ENCODE measurements around the gene EPC1.
"Not testable (repeated sequence)": the region's sequence is repeated elsewhere in the genome, so short reads cannot be mapped to it uniquely, and the experiment has no call there.

EPC1 gene

DNA sequence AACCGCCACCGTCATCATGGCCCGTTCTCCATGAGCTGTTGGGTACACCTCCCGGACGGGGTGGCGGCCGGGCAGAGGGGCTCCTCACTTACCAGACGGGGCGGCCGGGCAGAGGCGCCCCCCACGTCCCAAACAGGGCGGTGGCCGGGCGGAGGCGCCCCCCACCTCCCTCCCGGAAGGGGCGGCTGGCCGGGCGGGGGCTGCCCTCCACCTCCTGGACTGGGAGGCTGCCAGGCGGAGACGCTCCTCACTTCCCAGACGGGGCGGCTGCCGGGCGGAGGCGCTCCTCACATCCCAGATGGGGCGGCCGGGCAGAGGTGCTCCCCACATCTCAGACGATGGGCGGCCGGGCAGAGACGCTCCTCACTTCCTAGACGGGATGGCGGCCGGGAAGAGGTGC lies 113.6 kb downstream of the EPC1 start:
- not testable (repeated sequence) for H2BK5ac ChIP-seq (ENCODE audit: low read length); H3K9me3 ChIP-seq (replicated peaks in 1 of 2; ENCODE audit: control insufficient read depth in 2 of 2, insufficient read depth in 1 of 2, low read depth in 1 of 2, low read length in 2 of 2); H3K27ac ChIP-seq (replicated peaks; ENCODE audit: low read length); H3K9ac ChIP-seq (ENCODE audit: low read depth, low read length, poor library complexity); H3K27me3 ChIP-seq (ENCODE audit: control insufficient read depth in 3 of 3, insufficient read depth in 3 of 3, low read depth in 1 of 3, low read length in 3 of 3); H3K36me3 ChIP-seq (replicated peaks in 1 of 2; ENCODE audit: control insufficient read depth in 2 of 2, insufficient read depth in 2 of 2, low read length in 2 of 2); DNase-seq (ENCODE audit: low spot score); H3K14ac ChIP-seq (ENCODE audit: low read length); H3K4ac ChIP-seq (ENCODE audit: low read length); H2BK15ac ChIP-seq (ENCODE audit: low read length); H3K4me2 ChIP-seq (ENCODE audit: insufficient read depth, low read length, poor library complexity, severe bottlenecking); H2BK12ac ChIP-seq (ENCODE audit: low read length); H3K79me1 ChIP-seq (ENCODE audit: low read depth, low read length); H4K91ac ChIP-seq (ENCODE audit: low read depth, low read length, poor library complexity); H2AFZ ChIP-seq (ENCODE audit: low read length); H2AK5ac ChIP-seq (ENCODE audit: low read depth, low read length); H4K8ac ChIP-seq (ENCODE audit: low read depth, low read length); H2BK120ac ChIP-seq (ENCODE audit: low read depth, low read length); H3K23ac ChIP-seq (ENCODE audit: low read depth, low read length, poor library complexity); H3K18ac ChIP-seq (ENCODE audit: low read length); H3K4me1 ChIP-seq (ENCODE audit: control insufficient read depth in 2 of 2, insufficient read depth in 1 of 2, low read depth in 1 of 2, low read length in 2 of 2); H3K4me3 ChIP-seq (ENCODE audit: low read length in 2 of 2)
- WGBS, 2 donors (ENCODE audit: extremely low coverage in 2 of 2, insufficient read length in 2 of 2, insufficient replicate concordance in 1 of 2) = no CpG with 5 or more reads among the region's 36 CpGs

GRCh38 chr10:32232378-32232777 lies 114.6 kb downstream of the EPC1 start:
- Histone ChIP-seq H3K4me1 (ENCODE audit: control insufficient read depth in 2 of 2, insufficient read depth in 1 of 2, low read depth in 1 of 2, low read length in 2 of 2) (no peaks in the 10 kb centered on the region), H2BK5ac (ENCODE audit: low read length) (no peak overlapping the region), H3K27me3 (ENCODE audit: control insufficient read depth in 3 of 3, insufficient read depth in 3 of 3, low read depth in 1 of 3, low read length in 3 of 3) (no peaks in the 10 kb centered on the region), H4K91ac (ENCODE audit: low read depth, low read length, poor library complexity) (no peak overlapping the region), H2BK12ac (ENCODE audit: low read length) (no peak overlapping the region), H3K79me1 (ENCODE audit: low read depth, low read length) (no peaks in the 10 kb centered on the region), H4K8ac (ENCODE audit: low read depth, low read length) (no peak overlapping the region), H3K36me3 (replicated peaks in 1 of 2; ENCODE audit: control insufficient read depth in 2 of 2, insufficient read depth in 2 of 2, low read length in 2 of 2) (no peaks in the 10 kb centered on the region), H3K4ac (ENCODE audit: low read length) (no peak overlapping the region), H3K4me3 (ENCODE audit: low read length in 2 of 2) (no peak overlapping the region), H3K18ac (ENCODE audit: low read length) (no peak overlapping the region), H2BK120ac (ENCODE audit: low read depth, low read length) (no peak overlapping the region), H2AK5ac (ENCODE audit: low read depth, low read length) (no peak overlapping the region), H3K14ac (ENCODE audit: low read length) (no peak overlapping the region), H2AFZ (ENCODE audit: low read length) (no peak overlapping the region), H3K4me2 (ENCODE audit: insufficient read depth, low read length, poor library complexity, severe bottlenecking) (no peak overlapping the region), H3K9ac (ENCODE audit: low read depth, low read length, poor library complexity) (no peak overlapping the region), H3K27ac (replicated peaks; ENCODE audit: low read length) (no peak overlapping the region), H3K9me3 (replicated peaks in 1 of 2; ENCODE audit: control insufficient read depth in 2 of 2, insufficient read depth in 1 of 2, low read depth in 1 of 2, low read length in 2 of 2) (no peaks in the 10 kb centered on the region), H2BK15ac (ENCODE audit: low read length) (no peak overlapping the region), H3K23ac (ENCODE audit: low read depth, low read length, poor library complexity) (no peak overlapping the region)
- DNase-seq (ENCODE audit: low spot score) = no peak
- no CpG with 5 or more reads among the region's 1 CpG for WGBS, 2 donors (ENCODE audit: extremely low coverage in 2 of 2, insufficient read length in 2 of 2, insufficient replicate concordance in 1 of 2)

GRCh38 chr10:32229788-32230187 lies 117.2 kb downstream of the EPC1 start:
- not testable (repeated sequence) for H4K8ac ChIP-seq (ENCODE audit: low read depth, low read length); H3K79me1 ChIP-seq (ENCODE audit: low read depth, low read length); H4K91ac ChIP-seq (ENCODE audit: low read depth, low read length, poor library complexity); H3K9ac ChIP-seq (ENCODE audit: low read depth, low read length, poor library complexity); DNase-seq (ENCODE audit: low spot score); H2BK12ac ChIP-seq (ENCODE audit: low read length); H3K4ac ChIP-seq (ENCODE audit: low read length); H3K4me3 ChIP-seq (ENCODE audit: low read length in 2 of 2); H3K4me2 ChIP-seq (ENCODE audit: insufficient read depth, low read length, poor library complexity, severe bottlenecking); H2BK120ac ChIP-seq (ENCODE audit: low read depth, low read length); H3K27ac ChIP-seq (replicated peaks; ENCODE audit: low read length); H2BK5ac ChIP-seq (ENCODE audit: low read length); H3K9me3 ChIP-seq (replicated peaks in 1 of 2; ENCODE audit: control insufficient read depth in 2 of 2, insufficient read depth in 1 of 2, low read depth in 1 of 2, low read length in 2 of 2); H3K27me3 ChIP-seq (ENCODE audit: control insufficient read depth in 3 of 3, insufficient read depth in 3 of 3, low read depth in 1 of 3, low read length in 3 of 3); H3K4me1 ChIP-seq (ENCODE audit: control insufficient read depth in 2 of 2, insufficient read depth in 1 of 2, low read depth in 1 of 2, low read length in 2 of 2); H3K14ac ChIP-seq (ENCODE audit: low read length); H3K36me3 ChIP-seq (replicated peaks in 1 of 2; ENCODE audit: control insufficient read depth in 2 of 2, insufficient read depth in 2 of 2, low read length in 2 of 2); H2AK5ac ChIP-seq (ENCODE audit: low read depth, low read length); H2BK15ac ChIP-seq (ENCODE audit: low read length); H3K23ac ChIP-seq (ENCODE audit: low read depth, low read length, poor library complexity)
- Histone ChIP-seq H3K18ac (ENCODE audit: low read length) (peak overlapping the region; percentile 27), H2AFZ (ENCODE audit: low read length) (peak overlapping the region; percentile 49)
- no CpG with 5 or more reads among the region's 7 CpGs for WGBS, 2 donors (ENCODE audit: extremely low coverage in 2 of 2, insufficient read length in 2 of 2, insufficient replicate concordance in 1 of 2)

DNA sequence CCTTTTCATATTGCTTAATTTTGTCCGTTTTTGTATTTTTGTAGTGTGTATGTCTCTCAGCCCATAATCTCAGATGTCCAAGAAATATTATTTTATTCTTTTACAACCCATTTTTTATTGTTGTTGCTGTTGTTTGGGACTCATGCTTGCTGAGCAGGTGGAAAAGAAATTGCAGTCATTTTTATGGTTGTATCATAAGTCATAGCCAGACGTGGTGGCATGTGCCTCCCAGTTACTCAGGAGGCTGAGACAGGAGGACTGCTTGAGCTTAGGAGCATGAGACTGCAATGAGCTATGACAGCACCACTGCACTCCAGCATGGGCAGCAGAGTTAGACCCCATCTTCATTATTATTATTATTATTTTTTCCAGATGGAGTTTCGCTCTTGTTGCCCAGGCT lies 117.8 kb downstream of the EPC1 start:
- Histone ChIP-seq H3K14ac (ENCODE audit: low read length) (no peak overlapping the region), H3K4me2 (ENCODE audit: insufficient read depth, low read length, poor library complexity, severe bottlenecking) (no peak overlapping the region), H3K79me1 (ENCODE audit: low read depth, low read length) (no peaks in the 10 kb centered on the region), H3K27ac (replicated peaks; ENCODE audit: low read length) (no peak overlapping the region), H2BK5ac (ENCODE audit: low read length) (no peak overlapping the region), H3K18ac (ENCODE audit: low read length) (no peak overlapping the region), H3K4me1 (ENCODE audit: control insufficient read depth in 2 of 2, insufficient read depth in 1 of 2, low read depth in 1 of 2, low read length in 2 of 2) (no peaks in the 10 kb centered on the region), H3K4ac (ENCODE audit: low read length) (no peak overlapping the region), H3K27me3 (ENCODE audit: control insufficient read depth in 3 of 3, insufficient read depth in 3 of 3, low read depth in 1 of 3, low read length in 3 of 3) (no peaks in the 10 kb centered on the region), H3K9ac (ENCODE audit: low read depth, low read length, poor library complexity) (no peak overlapping the region), H2AK5ac (ENCODE audit: low read depth, low read length) (no peak overlapping the region), H3K4me3 (ENCODE audit: low read length in 2 of 2) (no peak overlapping the region), H2BK12ac (ENCODE audit: low read length) (no peak overlapping the region), H2BK120ac (ENCODE audit: low read depth, low read length) (no peak overlapping the region), H2AFZ (ENCODE audit: low read length) (no peak overlapping the region), H3K9me3 (replicated peaks in 1 of 2; ENCODE audit: control insufficient read depth in 2 of 2, insufficient read depth in 1 of 2, low read depth in 1 of 2, low read length in 2 of 2) (no peaks in the 10 kb centered on the region), H3K36me3 (replicated peaks in 1 of 2; ENCODE audit: control insufficient read depth in 2 of 2, insufficient read depth in 2 of 2, low read length in 2 of 2) (no peaks in the 10 kb centered on the region), H4K8ac (ENCODE audit: low read depth, low read length) (no peak overlapping the region), H4K91ac (ENCODE audit: low read depth, low read length, poor library complexity) (no peak overlapping the region), H2BK15ac (ENCODE audit: low read length) (no peak overlapping the region), H3K23ac (ENCODE audit: low read depth, low read length, poor library complexity) (no peak overlapping the region)
- no CpG with 5 or more reads among the region's 3 CpGs for WGBS, 2 donors (ENCODE audit: extremely low coverage in 2 of 2, insufficient read length in 2 of 2, insufficient replicate concordance in 1 of 2)
- DNase-seq (ENCODE audit: low spot score) = no peak

Measured in neuronal stem cell (in vitro differentiated cells).